Stimulated activated CD8-positive, alpha-beta memory T cell treated with anti-CD3 and anti-CD28 coated beads, Interleukin-4, amount 100 ng/mL, for 24 hours (primary cell): Measurements from ENCODE around the gene SLC30A10.
"Not testable (repeated sequence)": the region's sequence is repeated elsewhere in the genome, so short reads cannot be mapped to it uniquely, and the experiment has no call there.

ENCODE experiments used
- DNase-seq: peaks from one replicate; pipeline ENCODE4 v3.0.0-alpha.2; 2020; ENCODE audit warnings: low read depth

The SLC30A10 gene

DNA sequence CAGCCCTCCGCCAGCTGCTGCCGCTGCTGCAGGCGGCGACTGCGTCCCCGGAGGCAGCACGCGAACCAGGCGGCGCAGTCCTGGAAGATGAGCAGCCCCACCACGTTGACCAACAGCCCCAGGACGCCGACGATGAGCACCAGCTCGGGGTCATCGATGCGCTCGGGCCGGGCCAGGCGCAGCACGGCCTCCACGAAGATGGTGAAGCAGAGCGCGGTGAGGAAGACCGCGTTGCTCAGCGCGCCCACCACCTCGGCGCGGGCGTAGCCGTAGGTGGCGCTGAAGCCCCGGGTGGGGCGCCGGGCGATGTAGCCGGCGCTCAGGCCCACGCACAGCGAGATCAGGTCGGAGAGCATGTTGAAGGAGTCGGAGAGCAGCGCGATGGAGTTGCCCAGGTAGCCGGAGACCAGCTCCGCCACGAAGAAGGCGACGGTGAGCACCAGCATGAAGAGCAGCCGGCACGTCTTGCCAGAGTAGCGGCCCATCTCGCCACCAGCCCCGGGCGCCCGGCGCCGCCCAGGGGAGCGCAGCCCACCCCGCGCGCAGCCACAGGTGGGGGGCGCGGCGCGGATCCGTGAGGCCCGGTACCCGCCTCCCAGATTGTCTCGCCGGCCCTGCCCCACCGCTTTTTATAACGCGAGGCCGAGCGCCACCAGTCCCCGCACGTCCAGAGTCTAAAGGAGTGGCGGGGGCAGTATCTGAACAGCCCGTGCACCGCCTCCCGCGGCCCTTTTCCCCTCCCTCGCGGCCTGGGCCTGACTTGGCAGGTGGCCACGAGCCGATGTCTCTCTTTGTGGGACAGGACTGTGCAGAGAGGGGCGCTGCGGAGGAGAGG, at the start of gene SLC30A10:
TSS of gene SLC30A10 (minus strand) at position 602 of the 835 bp plus-strand sequence. CDS start at position 485, 117 bp downstream.
- no peak for DNase-seq

DNA sequence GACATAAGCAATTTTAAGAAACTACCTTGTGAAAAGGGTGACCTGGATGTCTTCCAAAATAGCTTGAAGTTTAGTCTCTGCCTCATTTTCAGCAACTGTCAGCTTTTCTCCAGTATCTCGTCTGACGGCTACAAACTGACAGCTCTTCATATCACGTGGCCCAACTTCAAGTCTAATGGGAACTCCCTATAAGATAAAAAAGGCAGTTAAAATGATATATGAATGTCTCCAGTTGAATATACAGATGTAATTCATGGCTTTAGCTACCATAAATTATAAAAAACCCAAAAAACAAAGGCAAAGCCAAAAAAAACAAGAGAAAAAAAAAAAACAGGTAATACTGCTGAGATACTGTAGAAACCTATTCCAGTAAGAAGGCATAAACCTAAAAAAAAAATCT, 44.9 kb upstream of the SLC30A10 start:
- DNase-seq = no peak

DNA sequence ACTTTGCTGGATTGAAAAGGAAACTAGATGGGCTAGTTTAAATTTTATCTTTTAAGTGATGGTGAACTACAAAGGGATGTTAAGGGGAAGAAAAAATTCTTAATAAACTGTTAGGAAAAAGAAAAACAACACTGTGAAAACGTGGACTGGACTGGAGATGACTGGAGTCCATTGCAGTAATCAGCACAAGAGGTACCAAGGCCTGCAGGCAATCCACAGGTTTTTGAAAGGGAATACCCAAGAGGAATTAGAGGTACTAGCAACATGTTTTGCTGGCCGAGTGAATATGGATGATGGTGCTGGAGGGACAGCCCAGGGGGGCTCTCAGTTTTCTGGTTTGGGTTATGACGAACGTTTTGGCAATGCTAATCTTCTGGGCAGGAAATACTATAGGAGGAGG, 39.0 kb upstream of the SLC30A10 start:
- no peak for DNase-seq

DNA sequence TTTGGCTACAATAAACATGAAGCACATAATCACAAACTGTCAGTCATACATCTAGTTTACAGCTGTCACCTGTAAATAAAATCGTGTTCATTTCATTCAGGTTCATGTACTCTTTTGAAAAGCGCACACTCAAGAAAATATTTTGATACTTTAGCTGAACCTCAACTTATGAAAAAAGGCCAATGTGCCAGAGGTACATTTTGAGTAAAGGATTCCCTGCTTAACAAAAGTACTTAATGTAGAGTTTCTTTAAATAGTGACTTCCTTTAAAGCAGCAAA, 37.7 kb upstream of the SLC30A10 start:
- DNase-seq = no peak

DNA sequence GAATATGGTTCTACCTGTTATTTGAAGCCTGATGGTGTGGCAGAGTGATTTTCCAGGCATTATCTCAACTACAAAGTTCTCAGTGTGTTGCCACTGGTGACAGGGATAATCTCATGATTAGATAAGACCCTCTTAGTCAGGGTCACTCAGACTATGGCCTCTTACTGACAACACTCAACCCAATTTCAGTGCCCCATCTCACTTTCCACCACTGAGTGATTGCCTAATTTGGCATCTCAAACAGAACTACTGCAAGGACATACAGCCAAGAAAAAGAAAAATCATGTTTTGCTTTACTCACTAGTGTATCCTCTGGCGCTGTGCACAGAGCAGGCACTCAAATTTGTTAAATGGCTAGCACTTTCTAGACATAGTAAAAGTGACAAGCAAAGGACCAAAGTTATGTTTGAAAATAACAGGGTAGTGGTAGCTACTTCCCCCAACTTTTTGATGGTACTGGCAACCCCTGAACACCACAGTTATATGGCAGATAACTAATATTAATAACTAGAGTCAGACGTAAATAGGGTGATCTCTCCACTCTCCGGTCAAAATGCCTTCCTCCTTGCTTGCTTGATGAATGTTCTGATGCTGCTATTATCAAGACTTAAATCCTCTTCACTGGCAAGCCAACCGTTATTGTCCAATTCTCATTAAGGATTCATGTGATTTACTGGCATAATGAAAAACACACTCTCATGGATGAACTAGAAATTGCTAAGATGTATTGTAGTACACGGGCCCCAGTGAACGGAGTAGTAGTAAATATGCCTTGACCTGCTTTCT, 37.1 kb upstream of the SLC30A10 start:
- no peak for DNase-seq

DNA sequence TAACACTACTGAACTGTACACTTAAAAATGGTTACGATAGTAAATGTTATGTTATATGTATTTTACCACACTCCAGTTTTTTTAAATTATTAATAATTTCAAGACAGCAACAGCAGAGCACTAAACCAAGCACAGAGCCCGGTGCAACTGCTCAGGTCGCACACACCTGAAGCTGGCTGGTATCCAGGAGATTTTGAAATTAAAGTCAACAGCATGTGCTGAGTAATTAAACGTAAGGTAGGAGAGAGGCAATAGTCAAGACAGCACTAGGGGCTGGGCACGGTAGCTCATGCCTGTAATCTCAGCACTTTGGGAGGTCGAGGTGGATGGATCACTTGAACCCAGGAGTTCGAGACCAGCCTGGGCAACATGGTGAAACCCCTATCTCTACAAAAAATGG, 35.1 kb upstream of the SLC30A10 start:
- DNase-seq = no peak

DNA sequence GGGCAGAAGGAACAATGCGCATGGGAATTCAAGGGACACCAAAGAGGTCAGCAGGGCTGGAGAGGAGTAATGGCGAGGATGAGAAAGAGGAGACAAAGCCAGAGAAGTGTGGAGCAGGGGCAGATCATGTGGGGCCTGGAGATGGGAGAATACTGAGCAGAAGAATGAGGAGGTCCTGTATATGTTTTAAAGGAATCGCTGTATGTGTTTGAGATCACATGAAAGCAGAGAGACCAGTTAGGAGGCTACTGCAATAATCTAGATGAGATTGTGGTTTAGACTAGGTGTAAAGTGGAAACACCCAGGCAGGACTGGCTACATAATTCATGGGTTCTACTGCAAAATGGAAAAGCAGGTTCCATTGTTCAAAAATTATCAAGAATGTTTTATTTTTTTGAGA, 33.3 kb upstream of the SLC30A10 start:
- no peak for DNase-seq

DNA sequence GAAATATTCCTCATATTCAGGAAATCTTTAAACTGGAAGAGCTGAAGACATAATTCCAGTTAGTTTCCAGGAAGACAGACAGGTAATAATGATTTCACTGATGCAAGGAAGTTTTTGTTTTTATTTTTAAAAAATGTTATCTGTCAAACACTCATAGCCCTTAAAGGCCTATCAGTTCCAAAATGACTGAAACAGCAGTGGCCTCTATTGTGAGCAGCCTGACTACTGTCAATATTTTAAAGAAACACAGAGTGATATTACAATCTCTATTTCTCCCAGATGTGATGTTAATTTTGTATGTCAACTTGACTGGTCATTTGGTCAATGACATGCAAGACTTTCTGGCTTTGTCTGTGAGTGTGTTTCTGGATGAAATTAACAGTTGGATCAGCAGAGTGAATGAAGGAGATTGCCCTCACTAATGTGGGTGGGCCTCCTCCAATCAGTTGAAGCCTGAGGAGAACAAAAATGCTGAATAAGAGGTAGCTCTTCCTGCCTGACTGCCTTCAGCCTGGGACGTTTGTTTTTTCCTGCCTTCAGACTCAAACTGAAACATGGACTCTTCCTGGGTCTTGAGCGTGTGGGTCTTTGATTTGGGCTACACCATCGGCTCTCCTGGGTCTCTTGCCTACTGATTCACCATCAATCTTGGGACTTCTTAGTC, 31.3 kb upstream of the SLC30A10 start:
- no peak for DNase-seq

DNA sequence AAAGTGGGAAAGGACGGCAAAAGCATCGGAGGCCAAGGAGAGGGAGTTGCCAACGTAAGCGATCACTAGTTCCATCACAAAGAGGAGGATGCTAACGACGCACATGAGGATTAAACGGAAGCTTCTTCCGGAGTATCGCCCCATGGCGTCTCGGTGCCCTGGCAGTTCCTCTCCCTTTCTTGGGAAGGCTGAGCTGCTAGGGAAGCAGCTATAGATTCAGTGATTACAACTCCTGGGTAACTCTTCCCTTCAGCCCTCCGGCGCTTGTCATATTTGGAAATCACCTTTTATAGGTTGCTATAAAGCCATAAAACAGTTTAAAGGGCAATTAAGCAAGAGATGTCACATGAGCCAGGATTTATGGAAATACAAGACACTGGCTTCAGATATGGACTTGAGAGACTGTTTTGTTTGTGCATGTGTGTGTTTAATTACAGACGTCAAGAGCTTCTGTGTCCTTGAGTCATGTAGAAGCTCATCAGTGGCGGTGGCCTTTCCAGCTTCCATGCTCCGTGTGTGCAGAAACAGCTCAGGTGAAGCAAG, 30.6 kb upstream of the SLC30A10 start:
- DNase-seq = no peak

DNA sequence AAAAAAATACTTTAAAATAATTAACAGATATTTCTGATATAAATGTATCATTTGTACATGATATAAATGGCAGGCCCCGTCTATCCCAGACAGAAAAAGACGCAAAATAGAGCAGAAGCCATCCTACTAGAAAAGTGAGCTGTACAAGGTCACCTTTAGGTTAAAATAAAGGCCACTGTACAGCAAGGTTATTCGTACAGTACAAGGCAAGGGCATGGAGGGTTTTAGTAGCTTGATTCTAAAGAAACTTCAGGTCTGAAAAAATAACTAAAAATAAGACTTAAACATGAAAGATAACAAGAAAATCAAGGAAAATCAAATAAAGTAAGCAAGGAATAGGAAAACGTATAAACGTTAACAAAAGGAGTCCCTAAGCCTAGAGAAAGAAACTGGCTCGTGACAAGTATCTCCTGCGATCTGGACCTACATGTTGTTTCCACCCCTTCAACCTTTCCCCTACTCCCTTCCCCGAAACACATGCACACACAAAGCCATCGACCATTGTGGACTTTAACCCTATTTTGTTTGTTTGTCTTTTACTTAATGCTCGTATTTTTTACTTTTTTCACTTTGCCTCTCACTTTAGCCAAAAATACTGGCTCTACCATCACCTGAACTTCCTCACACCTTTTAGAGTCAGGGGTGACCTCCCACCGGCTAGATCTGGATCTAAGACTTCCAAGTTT, 26.5 kb upstream of the SLC30A10 start:
- no peak for DNase-seq

DNA sequence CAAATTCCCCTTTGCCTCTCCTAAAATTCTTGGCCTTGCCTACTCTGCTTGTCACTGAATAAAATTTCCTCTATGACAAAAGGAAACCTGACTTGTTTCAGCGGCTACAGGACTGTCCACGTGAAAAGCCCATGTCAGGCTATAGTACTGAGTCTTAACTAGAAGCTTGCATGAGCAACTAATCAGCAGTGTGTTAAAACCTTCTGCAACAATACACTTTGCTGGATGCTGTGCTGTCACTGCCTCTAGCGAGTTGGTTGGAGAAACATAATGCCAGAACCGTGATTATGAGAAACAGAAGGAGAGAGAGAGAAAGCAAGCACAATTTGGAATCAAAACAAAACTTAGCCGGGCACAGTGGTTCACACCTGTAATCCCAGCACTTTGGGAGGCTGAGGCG, 25.7 kb upstream of the SLC30A10 start:
- DNase-seq = no peak

DNA sequence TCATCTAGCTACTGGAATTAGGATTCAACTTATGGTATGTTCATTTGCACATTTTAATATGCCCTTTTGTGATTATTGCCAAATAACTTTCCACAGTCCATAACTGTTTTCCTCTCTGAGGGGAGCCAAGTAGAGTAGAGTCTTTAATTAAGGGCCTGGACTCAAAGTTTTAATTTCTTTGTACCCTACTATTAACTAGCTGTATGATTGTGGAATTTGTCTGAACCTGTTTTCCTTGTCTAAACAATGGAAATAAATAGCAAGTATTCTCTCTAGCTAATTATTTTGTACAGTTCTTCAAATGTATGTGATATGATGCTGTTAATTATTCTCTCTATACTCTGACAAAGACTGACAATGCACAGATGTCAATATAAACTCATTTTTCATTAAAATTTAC, 24.0 kb upstream of the SLC30A10 start:
- no peak for DNase-seq

DNA sequence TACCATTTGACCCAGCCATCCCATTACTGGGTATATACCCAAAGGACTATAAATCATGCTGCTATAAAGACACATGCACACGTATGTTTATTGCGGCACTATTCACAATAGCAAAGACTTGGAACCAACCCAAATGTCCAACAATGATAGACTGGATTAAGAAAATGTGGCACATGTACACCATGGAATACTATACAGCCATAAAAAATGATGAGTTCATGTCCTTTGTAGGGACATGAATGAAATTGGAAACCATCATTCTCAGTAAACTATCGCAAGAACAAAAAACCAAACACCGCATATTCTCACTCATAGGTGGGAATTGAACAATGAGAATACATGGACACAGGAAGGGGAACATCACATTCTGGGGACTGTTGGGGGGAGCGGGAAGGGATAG, 20.9 kb upstream of the SLC30A10 start:
- DNase-seq = not testable (repeated sequence)

DNA sequence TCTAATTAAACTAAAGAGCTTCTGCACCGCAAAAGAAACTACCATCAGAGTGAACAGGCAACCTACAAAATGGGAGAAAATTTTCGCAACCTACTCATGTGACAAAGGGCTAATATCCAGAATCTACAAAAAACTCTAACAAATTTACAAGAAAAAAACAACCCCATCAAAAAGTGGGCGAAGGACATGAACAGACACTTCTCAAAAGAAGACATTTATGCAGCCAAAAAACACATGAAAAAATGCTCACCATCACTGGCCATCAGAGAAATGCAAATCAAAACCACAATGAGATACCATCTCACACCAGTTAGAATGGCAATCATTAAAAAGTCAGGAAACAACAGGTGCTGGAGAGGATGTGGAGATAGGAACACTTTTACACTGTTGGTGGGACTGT, 20.4 kb upstream of the SLC30A10 start:
- DNase-seq = not testable (repeated sequence)

DNA sequence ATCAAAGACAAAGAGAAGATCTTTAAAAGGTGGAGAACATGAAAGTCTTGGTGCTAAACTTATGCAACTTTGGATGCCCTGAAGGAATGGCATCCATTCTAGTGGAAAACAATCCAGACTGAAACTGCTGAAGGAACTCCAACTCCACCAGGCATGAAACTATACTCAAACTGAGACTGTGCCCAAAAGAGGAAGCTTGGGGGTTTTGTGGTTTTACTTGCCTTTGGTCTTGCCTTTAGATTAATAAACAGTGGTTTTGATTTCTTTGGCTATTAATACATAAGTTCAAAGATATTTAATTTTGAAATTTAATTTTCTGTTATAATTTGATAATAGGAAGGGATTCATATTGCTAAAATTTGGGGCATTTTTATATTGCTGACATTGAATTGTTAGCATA, 17.4 kb upstream of the SLC30A10 start:
- DNase-seq = no peak

DNA sequence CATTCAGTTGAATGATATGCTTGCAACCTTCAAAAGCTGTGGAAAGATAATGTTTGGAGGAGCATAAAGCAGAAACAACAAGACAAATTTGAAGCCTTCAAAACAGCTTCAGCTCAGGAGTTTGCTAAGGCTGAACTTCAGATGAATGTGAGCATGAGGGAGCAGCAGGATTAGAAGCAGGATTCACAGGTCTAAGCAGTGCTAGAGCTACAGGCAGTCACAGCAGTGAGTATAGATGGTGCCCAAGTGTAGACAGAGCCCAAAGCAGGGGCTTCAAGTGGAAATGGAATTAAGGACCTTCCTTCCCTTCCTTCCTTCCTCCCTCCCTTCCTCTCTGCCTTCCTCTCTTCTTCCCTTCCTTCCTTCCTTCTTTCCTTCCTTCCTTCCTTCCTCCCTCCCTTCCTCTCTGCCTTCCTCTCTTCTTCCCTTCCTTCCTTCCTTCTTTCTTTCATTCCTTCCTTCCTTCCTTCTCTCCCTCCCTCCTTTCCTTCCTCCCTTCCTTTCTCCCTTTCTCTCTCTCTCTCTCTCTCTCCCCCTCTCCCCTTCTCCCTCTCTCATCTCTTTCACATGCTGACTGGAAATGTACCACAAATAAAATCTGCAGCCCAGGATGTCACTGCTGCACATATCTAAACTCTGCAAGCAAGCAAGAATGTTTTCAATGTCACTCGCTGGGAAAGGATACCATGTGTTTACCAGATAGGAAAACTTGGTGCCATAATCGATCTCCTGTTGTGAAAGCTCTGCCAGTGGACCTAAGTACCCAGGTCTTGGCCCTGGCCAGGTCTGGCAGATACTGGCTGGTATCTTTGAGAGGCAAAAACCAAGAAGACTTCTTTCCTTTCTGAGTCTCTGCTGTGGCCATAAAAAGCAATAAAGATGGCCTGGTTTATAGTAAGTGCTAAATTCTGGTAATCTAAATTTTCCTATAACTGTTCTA, 13.1 kb upstream of the SLC30A10 start:
- DNase-seq = no peak

DNA sequence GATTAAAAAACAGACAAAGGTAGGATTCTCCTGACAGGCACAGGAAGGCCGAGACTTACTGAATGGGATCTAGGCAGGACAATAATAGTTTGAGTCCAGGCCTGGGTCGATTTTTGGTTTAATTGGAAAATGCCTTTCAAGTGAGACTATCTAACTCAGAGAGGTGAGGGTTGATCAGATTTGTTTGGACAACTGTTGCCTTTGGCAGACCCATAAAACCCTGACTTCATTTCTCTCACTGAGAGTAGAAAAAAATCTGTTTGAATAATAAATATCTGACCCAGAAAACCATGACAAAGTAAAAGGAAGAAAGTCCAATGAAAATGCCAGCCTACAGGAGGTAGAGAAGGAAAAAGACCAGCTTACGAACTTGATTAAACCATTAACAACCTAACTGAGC, 12.3 kb upstream of the SLC30A10 start:
- no peak for DNase-seq

DNA sequence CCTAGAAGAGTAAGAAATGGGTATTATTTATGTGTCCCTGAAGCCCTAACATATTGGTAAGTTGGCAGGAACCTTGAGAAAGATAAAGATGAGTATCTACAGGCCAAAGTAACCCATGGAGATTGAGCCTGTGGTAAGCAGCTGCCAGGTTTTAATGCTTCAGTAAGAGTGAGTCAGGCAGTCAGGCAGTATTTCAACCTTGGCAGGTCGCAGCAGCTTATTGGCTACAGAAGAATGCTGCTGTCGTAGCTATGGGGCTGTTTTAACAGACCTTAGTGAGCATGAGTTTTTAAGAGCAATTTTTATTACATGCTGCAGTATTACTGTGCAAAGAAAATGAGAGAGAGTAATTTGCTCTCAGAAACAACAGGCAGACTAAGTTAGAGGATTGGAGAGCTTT, 10.3 kb upstream of the SLC30A10 start:
- no peak for DNase-seq

DNA sequence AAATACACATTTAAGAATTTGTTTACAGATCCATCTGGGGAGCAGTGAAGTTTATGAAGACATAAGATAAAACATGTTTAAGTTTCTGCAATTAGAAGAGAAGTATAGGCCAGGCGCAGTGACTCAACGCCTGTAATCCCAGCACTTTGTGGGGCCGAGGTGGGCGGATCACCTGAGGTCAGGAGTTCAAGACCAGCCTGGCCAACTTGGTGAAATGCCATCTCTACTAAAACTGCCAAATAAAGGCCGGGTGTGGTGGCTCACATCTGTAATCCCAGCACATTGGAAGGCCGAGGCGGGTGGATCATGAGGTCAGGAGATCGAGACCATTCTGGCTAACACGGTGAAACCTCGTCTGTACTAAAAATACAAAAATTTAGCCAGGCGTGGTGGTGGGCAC, 5.4 kb upstream of the SLC30A10 start:
- not testable (repeated sequence) for DNase-seq

DNA sequence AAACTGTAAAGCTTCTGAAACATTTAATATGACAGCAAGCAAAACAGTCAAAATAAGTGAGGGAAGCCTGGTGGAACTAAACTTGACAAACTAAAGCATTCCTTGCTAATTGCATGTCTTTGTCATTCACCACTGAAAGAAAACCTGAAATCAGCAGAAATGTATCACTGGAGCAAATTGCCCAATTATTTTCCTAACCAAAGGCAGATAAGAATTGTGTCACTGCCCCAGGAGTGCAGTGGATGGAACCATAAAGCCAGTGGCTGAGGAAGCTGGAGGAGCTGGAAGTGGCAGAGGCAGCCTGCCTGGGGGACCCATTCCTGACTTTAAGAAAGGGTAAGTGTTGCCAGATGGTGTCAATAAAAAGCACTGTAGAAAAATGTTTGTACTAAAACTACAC, 2.7 kb upstream of the SLC30A10 start:
- DNase-seq = no peak

DNA sequence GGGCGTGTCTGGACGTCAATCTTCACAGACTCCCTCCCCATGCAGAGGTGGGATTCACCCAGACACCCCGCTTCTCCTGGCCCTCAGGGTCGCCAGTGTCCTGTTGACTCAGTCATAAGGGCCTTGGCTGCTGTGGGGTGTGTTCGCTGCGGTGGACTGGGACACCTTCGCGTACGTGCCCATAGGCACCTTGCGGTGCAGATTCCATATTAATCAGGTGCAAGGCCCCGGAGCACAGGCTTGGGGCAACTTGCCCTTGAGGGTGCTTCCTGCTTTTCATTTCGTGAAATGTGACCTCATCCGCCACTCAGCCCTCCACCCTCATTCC, 398 bp upstream of the SLC30A10 start:
- DNase-seq = no peak
